A172 (cell line): ENCODE results near the gene DCDC2B. TPM values are rescaled to one million over a fixed set of nuclear protein-coding genes. Genes with fewer than 3 reads are reported as not detected.

ENCODE experiments used
- DNase-seq: peaks from one replicate; pipeline ENCODE4 v3.0.0-alpha.2; 2015; ENCODE audit warnings: low spot score
- total RNA-seq: library from RNA; depleted of rRNA; stranded (reverse); fragments of >200 nt; shearing (Covaris generic); gene quantifications from 2 replicates; pipeline ENCODE4 v1.2.3, GENCODE V29; 2014

The DCDC2B gene
- total RNA-seq, 1 experiment from 2014 or later: not detected

DNA sequence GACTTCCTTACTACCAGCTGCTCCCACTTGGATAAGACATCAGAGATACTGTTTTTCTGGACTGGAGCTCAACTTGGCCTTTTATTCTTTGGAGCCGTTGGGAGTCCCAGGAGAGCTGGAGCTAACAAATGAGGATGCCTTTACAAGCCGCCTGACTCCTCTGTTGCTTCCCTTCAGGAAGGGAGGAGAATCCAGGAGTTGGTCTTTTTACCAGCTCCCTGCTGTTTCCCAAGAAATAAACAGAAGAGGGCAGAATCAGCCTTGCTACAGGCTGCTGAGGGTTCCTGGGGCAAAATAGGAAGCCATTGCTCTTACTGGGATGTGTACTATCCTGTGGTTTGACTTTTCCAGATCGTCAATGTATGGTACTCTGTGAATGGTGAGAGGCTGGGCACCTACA is 14.8 kb downstream of the DCDC2B start:
- no peak for DNase-seq

DNA sequence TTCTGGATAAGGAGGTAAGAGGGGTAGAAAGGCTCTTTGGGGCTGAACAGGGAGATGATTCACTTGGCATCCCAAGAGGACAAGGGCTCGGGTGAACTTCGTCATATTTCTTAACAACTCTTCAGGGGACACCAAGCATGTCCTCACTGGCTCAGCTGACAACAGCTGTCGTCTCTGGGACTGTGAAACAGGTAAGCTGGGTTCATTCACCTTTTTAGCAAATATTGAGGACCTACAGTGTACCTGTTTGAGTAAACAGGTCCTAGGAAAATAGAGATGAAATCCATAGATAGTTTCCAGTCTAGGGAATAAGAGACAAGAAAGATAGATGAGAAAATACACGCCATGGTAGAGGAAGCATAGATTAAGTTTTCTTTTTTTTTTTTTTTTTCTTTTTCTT is 15.4 kb downstream of the DCDC2B start:
- no peak for DNase-seq

DNA sequence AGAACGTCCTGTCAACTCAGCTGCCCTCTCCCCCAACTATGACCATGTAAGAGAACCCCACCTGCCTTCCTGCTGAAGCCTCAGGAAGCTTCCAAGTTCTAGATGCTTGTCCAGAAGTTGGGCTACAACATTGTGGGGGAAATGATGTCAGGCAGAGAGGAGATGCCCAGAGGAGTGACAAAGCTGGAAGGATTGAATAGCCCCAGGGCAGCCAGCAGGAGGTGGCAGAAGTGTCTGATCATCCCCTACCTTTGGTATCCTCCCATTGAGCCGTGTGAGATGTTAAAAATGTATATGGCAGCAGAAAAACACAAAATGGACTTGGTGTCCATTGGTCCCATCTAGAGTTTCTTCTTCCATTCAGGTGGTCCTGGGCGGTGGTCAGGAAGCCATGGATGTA is 19.9 kb downstream of the DCDC2B start:
- no peak for DNase-seq

DNA sequence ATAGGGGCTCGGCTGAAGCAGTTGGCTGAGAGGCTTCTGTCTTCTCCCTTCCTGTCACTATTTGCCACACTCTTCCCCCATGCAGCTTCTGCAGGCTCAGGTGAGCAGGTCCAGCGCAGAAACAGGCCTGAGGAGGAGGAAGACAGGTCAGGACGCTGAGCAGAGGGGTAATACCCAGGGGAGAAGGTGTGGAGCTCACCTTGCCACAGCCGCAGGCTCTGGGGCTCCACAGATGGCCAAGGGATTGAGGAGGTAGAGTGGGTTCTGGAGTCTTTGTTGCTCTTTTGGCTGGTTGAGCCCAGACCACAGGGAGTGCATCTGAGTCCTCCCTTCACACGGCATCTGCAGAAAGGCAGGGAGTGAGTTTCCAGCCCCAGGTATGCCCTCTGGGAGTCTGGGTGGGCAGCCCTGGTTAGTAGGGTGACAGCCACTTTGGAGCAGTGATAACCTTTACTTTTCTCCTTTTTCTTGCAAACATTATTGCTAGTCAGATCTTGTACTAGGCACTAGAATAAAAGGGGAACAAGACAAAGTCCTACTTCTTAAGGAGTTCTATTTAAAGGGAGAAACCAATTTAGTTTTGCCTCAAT is 23.0 kb downstream of the DCDC2B start:
- DNase-seq: no peak

DNA sequence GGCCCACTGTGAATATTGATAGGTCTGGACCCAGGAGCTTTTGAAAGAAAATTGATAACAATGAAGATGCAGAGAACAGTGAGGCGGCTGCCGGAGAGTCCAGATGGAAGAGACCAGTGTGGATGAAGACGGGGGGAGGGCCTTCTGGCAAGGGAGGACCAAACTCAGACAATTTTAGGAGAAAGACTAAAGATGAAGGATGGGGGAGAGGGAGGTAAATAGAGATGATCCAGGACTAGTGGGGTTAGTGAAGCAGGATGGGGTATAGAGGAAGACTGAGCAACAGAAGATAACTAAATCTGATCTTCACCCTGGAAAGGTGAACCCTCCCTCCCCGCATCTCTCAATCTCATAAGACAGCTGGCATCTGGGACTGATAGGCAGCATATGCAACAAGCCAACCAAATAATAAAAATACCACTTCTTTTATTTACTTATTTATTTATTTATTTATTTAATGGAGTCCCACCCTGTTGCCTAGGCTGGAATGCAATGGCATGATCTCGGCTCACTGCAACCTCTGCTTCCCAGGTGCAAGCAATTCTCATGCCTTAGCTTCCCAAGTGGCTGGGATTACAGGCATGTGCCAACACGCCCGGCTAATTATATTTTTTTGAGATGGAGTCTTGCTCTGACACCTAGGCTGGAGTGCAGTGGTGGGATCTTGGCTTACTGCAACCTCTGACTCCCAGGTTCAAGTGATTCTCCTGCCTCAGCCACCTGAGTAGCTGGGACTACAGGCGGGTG is 23.8 kb downstream of the DCDC2B start:
- DNase-seq: no peak

DNA sequence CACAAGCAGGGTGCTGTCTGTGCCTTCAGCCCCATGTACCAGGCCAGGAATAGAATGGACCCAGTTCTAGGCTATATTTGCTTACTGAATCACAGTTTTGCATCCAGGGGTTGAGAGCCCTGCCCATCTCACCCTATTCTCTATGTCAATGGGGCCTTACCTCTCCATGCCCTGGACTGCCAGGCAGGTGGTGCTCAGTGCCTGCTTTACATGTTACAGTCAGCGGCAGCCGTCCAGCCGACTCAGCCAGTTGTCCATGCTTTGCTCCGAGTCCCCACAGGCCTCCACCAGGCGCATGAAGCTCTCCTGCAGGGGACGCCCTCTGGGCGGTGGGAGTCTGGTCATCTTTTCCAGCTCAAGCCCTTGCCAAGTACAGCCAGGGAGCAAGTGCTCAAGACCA is 25.9 kb downstream of the DCDC2B start:
- DNase-seq: no peak

DNA sequence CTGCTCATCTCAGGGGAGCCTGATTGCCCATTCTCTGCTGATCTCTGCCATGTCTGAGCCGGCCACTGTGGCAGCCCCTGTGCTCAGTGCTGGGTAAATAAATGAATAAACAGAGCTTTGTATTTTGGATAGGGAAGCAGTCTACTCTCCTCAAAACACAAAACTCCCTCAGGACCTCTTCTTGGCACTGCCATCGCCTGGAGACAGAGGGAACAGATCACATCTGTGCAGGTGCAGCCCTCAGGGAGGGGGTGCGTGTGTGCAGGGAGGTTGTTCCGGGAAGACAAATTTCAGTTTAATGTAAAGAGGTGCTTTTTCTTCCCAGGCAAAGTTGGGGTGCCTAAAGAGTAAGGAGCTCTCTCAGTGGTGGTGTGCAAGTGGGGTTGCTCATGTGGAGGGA is 30.4 kb downstream of the DCDC2B start:
- DNase-seq: no peak

DNA sequence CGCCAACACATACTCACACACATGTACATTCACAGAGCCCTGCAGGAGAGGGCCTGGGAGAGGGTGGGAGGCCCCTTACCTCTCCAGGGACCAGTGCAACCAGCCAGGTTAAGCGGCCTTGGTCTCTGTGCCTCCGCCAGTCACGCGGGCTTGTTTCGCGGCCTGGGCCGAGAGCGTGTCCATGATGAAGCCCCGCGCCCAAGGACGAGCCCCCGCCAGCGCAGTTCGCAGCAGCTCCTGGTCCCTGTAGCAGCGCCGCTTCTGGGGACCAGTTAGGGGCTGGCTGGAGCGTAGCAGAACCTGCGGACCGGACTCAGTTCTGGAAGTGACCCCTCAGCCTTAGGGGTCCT is 30.9 kb downstream of the DCDC2B start:
- no peak for DNase-seq

DNA sequence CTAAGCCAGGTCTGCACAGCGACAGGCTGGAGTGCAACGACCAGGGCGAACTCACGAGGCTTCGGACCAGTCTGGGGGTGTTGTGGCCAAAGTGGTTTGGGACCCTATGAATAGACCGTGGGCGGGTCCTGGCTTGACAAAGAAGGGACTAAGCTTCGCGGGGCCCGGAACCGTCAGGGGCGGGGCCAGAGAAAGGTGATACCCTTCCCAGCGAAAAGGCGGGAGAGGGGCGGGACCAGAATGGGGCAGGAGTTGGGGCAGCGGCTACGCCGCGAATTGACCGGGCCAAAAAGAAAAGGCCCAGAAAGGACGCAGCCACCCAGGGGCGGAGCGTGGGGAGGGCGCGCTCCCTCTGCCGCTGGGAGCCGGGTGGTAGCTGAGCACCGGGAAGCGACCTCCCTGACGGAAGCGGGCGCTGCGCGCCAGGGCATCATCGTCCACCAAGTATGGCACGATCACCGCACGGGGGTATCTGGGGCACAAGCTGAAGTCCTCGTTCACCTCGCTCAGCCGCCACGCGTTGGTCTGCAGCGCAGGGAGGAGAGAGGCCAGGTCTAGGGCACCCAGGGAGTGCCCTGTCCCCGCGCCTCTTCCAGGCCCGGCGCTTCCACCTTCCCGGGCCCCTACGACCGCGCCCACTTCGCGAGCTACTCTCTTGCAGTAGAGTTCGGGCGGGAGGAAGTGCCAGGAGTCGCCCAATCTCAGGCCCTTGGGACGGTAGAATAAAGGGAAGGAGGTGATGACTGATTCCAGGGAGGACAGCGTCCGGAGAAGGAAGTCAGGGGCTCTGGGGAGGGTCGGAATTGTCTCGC is 31.5 kb downstream of the DCDC2B start:
- DNase-seq: no peak

DNA sequence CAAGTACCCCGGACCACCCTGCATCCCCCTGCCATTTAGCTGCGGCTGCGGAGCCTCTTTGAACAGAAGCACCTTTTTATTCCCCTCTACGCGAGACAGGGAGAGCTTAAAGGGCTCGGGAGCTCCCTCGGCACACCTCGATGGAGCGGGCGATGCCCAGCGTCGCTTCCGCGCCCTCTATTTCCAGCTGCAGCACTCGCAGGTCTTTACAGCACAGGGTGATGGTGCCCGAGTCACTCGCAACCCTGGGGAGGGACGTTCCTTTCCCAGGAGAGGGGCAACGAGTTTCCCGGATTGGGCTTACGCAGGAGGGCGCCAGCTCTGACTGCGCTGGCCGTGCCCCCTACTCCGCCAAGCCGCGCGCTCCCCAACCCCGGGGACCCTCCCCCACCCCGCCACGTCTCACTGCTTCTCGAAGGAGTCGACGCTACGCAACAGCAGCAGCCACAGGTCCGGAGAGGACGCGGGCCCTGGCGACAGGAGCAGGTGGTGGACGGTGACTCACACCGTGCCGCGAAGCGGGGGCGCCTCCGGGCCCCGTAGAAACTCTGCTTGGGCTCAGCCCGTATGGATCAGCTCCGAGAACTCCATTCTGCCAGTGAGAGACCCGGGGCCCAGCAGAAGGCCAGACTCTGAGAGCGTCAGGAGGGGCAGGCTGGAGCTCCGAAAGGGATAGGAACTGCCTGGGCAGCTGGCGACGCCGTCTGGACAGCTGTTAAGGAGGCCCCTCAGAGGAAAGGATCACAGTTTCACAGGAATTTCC is 32.3 kb downstream of the DCDC2B start:
- DNase-seq: no peak

DNA sequence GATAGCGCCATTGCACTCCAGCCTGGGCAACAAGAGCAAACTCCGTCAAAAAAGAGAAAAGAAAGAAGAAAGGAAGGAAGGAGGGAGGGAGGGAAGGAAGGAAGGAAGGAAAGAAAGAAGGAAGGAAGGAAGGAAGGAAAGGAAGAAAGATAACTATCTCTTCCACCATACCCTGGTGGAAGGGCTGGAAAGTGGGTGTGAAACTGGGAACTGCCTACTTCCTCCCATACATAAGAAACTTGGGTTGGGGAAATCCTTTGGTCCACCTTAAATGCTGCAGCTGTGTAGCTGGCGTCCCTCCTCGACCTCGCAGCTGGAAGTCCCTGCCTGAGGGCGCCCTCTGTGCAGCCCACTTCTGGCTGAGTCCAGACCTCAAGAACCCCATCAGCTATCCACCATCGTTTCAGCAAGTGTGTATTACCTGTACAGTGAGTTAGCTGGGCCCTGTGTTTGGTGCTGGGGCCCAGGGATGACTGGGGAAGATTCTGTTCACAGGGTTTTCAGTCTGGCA is 33.5 kb downstream of the DCDC2B start:
- no peak for DNase-seq

DNA sequence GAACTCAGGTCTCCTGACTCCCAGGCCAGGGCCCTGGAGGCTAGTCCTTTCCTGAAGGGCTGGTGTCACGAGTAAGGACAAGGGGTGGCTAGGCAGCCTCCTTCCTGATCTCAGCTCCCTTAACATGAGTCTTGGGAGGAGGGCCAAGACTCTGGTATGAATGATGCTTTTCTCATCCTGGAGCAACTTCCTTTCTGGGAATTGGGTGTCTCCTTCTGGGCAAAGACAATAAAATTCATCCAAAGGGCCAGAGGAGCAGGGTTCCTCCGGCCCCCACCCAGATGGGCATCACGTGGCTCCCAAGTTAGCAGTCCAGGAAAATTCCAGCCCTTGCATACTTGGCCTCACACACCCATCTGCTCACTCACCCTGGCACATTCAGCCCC is 38.0 kb downstream of the DCDC2B start, which contains the start of gene FAM167B:
TSS of gene FAM167B (plus strand) at position 335 of the 386 bp plus-strand sequence. CDS start 200 bp downstream, outside the sequence.
- DNase-seq: peak; percentile 61

DNA sequence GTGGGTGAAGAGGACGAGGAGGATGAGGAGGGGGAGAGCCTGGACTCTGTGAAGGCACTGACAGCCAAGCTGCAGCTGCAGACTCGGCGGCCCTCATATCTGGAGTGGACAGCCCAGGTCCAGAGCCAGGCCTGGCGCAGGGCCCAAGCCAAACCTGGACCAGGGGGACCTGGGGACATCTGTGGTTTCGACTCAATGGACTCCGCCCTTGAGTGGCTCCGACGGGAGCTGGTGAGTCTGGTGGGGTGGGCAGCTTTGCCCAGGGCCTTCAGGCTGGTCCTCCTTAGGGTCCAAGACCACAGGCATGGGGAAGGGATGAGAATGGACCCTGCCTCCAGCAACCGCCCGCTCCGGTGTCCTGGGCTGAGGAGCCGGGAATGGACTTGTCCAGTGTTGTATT is 38.6 kb downstream of the DCDC2B start:
- DNase-seq: no peak

DNA sequence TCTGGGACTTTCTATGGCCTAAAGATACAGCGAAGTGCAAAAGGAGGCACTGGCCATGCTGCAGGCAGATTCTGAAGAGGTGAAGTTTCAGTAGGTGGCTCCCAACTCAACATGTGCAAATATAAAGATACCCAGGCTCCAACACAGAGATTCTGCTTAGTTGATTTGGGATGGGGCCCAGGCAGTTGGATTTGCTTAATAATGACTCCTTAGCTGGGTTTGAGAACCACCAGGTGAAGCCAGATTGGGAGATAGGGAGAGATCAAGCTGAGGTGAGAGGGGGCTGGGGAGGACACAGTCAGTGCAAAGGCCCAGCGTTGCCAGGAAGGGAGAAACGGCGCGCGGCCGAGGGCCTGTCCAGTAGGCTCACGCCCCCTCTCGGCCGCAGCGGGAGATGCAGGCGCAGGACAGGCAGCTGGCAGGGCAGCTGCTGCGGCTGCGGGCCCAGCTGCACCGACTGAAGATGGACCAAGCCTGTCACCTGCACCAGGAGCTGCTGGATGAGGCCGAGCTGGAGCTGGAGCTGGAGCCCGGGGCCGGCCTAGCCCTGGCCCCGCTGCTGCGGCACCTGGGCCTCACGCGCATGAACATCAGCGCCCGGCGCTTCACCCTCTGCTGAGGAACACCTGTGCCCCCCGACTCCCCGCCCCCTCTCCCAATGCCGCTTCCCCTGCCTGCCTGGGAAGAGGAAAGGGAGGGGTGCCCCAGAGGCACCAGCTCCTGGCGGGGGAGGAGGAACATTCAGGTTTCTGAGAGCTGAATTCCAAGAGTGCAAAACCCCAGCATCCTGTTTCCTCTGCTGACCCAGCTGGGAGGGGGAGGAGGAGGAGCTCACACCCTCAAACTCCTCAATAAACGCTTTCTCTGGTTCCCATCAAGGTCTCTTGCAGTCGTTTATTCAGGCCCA is 39.3 kb downstream of the DCDC2B start:
- DNase-seq: peak; percentile 53

DNA sequence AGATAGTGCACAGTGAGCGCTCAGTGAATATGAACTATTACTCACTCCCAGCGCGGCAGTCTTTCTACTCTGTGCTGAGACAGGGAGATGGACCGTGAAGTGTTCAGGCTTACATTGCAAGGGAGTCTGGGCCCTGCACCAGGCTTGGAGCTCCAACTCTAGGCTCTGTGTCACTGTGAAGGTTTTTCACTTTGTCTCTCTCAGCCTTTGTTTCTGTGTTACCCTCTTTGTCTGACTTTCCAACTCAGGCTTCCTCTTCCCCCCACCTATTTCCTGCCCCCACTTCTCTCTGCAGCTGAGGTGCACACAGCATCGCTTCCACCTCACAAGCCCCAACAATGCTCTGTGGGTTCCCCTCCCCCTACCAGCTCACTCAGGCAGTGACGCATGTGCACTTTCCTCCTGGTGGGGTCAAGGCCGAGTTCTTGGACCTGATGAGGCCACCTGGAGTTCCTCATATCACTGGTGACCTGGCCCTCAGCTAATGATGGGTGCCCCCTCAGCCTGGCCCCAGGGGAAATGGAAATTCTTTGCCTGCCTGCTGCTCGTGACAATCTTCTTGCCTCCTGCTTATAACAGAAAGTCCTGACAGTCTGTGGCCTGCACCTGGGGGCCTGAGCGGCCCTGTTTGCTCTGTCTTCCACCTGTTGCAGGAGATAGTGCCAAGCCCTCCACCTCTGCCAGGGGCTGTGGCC is 41.1 kb downstream of the DCDC2B start:
- DNase-seq: peak; percentile 26

DNA sequence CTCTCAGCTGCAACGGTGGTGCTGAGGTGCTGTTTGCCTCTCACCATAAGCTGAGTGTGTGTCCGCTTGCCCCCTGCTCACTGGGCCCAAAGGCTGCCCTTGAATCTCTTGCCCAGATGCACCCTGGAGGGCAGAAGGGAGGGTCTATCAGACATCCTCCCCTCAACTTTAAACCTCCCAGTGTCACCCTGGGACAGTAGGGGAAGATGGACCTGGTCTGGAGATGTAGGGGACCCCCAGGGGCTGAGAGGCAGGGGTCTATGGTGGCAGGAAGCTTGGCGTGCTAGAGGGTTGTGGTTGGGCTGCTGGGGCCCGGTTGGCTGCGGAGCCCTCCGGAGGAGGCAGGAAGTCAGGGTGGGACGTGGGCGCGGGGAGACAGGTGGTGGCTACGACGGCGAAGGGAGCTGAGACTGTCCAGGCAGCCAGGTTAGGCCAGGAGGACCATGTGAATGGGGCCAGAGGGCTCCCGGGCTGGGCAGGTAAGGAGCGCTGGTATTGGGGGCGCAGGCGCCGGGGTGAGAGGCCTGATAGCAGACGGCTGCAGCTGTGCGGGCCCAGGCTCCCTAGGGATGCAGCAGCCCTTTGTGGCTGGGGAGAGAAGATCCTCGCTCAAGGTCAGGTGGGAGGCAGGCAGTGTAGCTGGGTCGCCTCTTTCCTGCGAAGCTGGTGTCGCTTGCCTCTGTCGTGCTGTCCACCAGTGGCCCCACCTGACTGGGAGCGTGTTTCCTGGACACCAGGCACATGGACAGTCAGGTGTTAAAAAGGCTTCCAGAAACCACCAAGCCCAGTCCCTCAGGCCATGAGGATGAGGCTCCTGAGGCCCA is 42.2 kb downstream of the DCDC2B start, which contains the start of gene LCK:
TSS of gene LCK (plus strand) at position 373 of the 824 bp plus-strand sequence. CDS start 23,065 bp downstream, outside the sequence.
- DNase-seq: no peak

DNA sequence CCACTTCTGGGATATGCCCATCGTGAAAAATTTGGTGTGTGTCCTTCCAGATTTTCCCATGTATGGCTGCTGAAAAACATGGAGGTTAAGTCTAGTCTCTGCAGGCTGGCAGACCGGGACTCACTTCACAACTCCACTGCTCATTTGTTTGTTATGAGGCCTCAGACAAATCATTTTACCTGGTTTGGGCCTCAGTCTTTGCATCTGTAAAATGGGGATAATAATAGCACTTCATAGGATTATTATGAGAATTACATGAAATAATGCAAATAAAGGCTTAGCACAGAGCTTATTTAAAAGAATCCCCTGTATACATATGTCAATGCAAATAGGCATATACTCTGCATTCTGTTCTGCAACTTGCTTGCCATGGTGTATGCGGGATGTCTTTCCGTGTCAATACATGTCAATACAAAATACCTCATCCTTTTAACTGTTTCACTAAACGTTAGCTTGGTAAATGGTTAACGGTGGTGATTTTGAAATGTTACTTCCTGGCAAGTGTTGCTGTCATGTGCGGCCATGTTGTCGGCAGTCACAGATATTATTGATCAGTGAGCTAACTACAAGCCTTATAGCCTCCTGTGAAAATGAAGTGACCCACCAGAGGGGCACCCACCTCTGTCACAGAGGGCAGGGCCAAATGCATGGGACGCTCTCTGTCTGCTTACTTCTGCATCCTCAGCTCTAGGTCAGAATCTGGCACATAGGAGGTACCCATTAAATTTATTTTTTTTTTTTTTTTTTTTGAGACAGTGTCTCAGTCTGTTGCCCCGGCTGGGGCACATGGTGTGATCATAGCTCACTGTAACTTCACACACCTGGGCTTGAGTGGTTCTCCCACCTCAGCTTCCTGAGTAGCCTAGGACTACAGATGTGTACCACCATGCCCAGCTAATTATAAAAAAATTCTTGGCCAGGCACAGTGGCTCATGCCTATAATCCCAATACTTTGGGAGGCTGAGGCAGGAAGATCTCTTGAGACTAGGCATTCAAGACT is 46.5 kb downstream of the DCDC2B start:
- no peak for DNase-seq
